GM04504 (cell line): ENCODE results near the gene SPEG.

Experiments
- DNase-seq: peaks from one replicate; pipeline ENCODE4 v3.0.0-alpha.2; 2012; ENCODE audit warnings: low read depth

Gene SPEG

DNA sequence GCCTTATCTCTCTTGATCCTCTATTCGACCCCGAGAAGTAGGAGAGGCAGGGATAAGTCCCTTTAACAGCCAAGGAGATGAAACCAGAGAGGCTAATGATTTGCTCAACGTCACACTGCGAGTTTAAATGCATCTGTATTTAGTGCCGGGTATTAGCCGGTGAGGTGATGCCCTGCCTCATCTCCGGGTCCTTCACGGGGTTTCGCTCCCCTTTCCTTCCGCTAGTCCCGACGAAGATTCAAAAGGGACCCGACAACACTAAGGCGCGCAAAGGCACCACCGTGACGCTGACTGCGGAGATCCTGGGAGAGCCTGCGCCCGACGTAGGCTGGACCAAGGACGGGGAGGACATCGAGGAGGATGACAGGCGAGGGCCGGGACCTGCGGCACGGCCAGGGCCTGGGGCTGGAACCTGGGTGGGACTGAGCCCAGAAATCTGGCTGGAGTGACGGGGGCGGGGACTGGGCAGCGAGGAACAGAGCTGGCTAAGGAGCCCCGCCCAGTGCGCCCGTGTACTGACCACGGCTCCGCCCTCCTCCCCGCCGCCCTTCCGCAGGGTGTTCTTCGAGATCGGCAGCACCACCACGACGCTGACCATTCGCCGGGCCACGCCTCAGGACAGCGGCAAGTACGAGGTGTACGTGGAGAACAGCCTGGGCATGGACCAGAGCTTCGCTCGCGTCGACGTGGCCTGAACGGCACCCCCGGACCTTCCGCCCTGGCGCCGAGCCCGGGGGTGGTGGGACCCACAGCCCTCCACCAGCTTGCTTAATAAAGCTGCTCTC lies 63.0 kb downstream of the SPEG start:
- peak; percentile 55 for DNase-seq

DNA sequence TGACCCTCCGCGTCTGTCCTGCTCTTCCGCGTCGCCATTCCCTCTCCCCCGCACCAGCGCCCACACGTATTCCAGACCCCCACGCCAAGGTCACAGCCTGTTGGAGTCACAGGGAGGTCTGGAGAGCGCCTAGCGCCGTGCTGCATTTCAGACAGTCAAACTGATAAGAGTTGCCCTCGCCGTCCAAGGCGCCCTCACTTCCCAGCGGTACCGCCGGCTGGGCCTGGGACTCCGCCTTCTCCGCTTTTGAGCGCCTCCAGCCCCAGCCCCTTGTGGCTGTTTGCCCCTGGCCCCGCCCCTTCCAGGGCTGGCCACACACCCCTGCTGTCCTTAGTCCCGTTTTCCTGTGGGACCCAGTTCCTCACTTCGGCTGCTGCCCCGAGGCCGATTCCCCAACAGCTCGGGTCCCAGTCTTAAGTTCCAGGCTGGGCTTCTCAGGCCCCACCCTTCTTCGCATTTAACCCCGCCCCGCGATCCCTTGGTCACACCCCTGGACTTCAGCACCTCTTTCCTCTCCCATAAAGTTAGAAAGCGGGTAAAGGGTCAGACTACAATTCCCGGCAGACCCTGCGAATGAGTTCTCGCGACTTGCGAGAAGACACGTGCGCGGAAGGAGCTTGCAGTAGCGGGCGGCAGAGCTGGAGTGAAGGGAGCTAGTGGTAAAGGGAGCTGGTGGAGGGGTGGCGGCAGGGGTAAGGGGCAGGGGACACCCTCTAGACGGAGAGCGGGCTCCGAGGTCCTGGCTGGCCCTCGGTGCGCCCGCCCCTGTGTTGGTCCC lies 63.8 kb downstream of the SPEG start, which contains the start of gene GMPPA:
Gene GMPPA (plus strand): TSS at position 612 of the 778 bp plus-strand sequence. CDS start 1,085 bp downstream, outside the sequence.
- DNase-seq: peak; percentile 97

GRCh38 chr2:219499058-219499307 lies 64.3 kb downstream of the SPEG start:
- DNase-seq: no peak

DNA sequence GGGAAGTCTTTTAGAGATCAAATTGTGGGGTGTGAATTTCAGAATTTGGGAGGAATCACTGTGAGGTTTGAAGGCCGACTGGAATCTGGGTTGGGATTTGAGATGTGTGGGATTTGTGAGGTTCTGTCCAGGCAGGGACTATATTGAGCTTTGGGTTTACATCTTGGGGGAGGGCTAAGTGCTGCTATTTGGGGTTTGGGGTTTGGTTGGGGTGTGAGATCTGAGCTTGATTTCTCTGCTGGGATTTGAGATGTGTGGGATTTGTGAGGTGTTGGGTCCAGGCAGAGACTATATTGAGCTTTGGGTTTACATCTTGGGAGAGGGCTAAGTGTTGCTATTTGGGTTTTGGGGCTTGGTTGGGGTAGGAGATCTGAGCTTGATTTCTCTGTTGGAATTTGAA lies 64.9 kb downstream of the SPEG start:
- DNase-seq: no peak

- DNase-seq: no peak
Measured at GRCh38 chr2:219500135-219500534, 65.5 kb downstream of the SPEG start.

- DNase-seq: no peak
Measured at GRCh38 chr2:219501849-219502248, 67.2 kb downstream of the SPEG start.

DNA sequence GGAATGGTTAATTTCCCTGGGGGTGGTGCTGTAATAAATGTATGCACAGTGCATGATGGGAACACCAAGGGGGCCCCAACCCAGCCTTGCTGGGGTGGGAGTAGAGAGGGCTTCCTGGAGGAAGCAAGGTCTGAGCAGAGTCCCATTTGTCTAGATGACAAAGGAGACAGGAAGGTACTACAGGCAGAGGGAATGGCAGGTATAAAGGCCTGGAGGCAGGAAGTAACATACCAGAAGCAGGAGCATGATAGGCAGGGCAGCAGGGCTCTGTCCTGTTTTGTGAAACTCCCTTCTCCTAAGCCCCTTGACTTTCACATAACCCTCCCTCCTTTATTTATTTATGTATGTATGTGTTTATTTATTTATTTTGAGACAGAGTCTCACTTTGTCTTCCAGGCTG lies 68.0 kb downstream of the SPEG start:
- no peak for DNase-seq

GRCh38 chr2:219505585-219505984 lies 70.9 kb downstream of the SPEG start:
- no peak for DNase-seq

GRCh38 chr2:219506153-219506801 lies 71.6 kb downstream of the SPEG start:
- DNase-seq: no peak

GRCh38 chr2:219506802-219507526 lies 72.3 kb downstream of the SPEG start:
- DNase-seq: no peak

GRCh38 chr2:219507581-219508443 lies 73.2 kb downstream of the SPEG start:
- no peak for DNase-seq

GRCh38 chr2:219508444-219508734 lies 73.7 kb downstream of the SPEG start:
- DNase-seq: no peak

GRCh38 chr2:219508971-219509779 lies 74.5 kb downstream of the SPEG start:
- DNase-seq: no peak

GRCh38 chr2:219509780-219510511 lies 75.3 kb downstream of the SPEG start:
- no peak for DNase-seq

- DNase-seq: no peak
Measured at GRCh38 chr2:219510512-219511135, 76.0 kb downstream of the SPEG start.

DNA sequence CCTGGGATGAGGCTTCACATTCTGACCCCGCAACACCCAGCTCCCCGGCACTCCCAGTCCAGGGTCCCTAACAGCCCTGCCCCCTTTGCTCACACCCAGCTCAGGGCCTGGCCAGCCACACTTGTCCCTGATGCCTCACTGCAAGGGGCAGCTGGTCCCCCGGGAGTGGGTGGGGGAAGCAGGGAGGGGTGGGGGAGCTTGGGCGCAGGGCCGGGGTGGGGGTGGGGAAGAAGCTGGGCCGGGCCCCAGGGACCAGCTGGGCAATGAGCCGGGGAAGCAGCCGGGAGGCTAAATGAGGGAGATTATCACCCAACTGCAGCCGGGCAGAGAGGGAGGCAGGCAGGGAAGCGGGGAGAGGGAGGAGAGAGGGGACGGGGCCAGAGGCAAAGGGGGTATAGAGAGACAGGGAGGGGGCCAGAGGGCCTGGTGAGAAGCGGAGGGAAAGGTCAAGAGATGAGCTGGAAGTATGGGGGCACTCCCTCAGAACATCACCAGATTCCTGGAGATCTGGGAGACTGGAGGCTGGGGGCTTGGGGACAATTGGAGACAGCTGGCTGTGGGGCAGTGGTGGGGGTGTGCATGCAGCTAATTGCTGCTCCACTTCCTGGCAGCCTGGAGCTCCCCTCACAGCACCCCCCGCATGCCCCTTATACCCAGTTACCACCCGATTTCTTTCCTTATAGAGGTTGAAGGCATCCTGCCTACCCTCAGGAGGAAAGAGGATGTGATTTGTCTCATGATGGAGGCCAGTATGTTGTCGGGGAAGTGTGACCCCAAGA lies 77.1 kb downstream of the SPEG start:
- no peak for DNase-seq

- DNase-seq: no peak
Measured at GRCh38 chr2:219512524-219513216, 78.0 kb downstream of the SPEG start.

GRCh38 chr2:219513787-219514186 lies 79.1 kb downstream of the SPEG start:
- no peak for DNase-seq
